DND-41 (cell line): Measurements from ENCODE around the gene ILDR2.

Experiments
- ATAC-seq: fragments of 200-7000 bp; cut with Tn5 transposase; 3 replicates; pipeline ENCODE4 v1.9.1; 2021; ENCODE audit warnings: low read depth; ENCODE audit not compliant: insufficient read depth
- DNase-seq: peaks from one replicate; pipeline ENCODE4 v3.0.0-alpha.2; 2020
- H2AFZ ChIP-seq: 2 replicates; pipeline ENCODE4 v1.6.0; 2012; ENCODE audit warnings: low read depth, low read length
- H3K27ac ChIP-seq: 2 replicates; pipeline ENCODE4 v1.5.1; 2012; ENCODE audit warnings: low read length, inconsistent platforms
- H3K27me3 ChIP-seq: fragments of 200-600 bp; sonication (generic); 2 replicates; pipeline ENCODE4 v1.6.0; 2012; ENCODE audit warnings: low read length, mild to moderate bottlenecking, inconsistent platforms; ENCODE audit not compliant: insufficient read depth, poor library complexity
- H3K36me3 ChIP-seq: 2 replicates; pipeline ENCODE4 v1.5.1; 2012; ENCODE audit warnings: low read length, inconsistent platforms; ENCODE audit not compliant: insufficient read depth
- H3K4me1 ChIP-seq: 2 replicates; pipeline ENCODE4 v1.5.1; 2012; ENCODE audit warnings: mild to moderate bottlenecking, low read length; ENCODE audit not compliant: insufficient read depth
- H3K4me2 ChIP-seq: 2 replicates; pipeline ENCODE4 v1.6.0; 2012; ENCODE audit warnings: mild to moderate bottlenecking, moderate library complexity, low read length, inconsistent platforms; ENCODE audit not compliant: insufficient read depth
- H3K4me3 ChIP-seq, 2 experiments: fragments of 200-600 bp in 1 of 2; shearing (Covaris generic) in 1 of 2; 2 replicates each; pipeline ENCODE4 v1.5.1; 2012 to 2016; ENCODE audit warnings: inconsistent platforms in 2 of 2, low read length in 2 of 2, mild to moderate bottlenecking in 2 of 2, low read depth in 1 of 2, moderate library complexity in 1 of 2
- H3K79me2 ChIP-seq: 2 replicates; pipeline ENCODE4 v1.6.0; 2012; ENCODE audit warnings: low read length, inconsistent platforms; ENCODE audit not compliant: insufficient read depth
- H3K9ac ChIP-seq: 2 replicates; pipeline ENCODE4 v1.6.0; 2012; ENCODE audit warnings: low read depth, mild to moderate bottlenecking, inconsistent platforms, low read length, moderate library complexity
- H3K9me3 ChIP-seq: 2 replicates; pipeline ENCODE4 v1.5.1; 2012; ENCODE audit warnings: low read length, moderate library complexity, mild to moderate bottlenecking, inconsistent platforms; ENCODE audit not compliant: insufficient read depth, severe bottlenecking
- H4K20me1 ChIP-seq: 2 replicates; pipeline ENCODE4 v1.6.0; 2012; ENCODE audit warnings: low read length; ENCODE audit not compliant: insufficient read depth
- EZH2 ChIP-seq: IDR thresholded peaks from 3 replicates; pipeline ENCODE4 v1.6.1; 2012; ENCODE audit warnings: borderline replicate concordance, low read depth, mild to moderate bottlenecking, moderate library complexity, low read length, inconsistent platforms; ENCODE audit not compliant: severe bottlenecking
- TF ChIP-seq, protein P1 (sequence below): IDR thresholded peaks from 2 replicates; pipeline ENCODE4 v1.5.1; 2012; ENCODE audit warnings: borderline replicate concordance, low read length, moderate library complexity, mild to moderate bottlenecking; ENCODE audit not compliant: poor library complexity, severe bottlenecking; ENCODE audit errors: extremely low read depth

ILDR2 gene

DNA sequence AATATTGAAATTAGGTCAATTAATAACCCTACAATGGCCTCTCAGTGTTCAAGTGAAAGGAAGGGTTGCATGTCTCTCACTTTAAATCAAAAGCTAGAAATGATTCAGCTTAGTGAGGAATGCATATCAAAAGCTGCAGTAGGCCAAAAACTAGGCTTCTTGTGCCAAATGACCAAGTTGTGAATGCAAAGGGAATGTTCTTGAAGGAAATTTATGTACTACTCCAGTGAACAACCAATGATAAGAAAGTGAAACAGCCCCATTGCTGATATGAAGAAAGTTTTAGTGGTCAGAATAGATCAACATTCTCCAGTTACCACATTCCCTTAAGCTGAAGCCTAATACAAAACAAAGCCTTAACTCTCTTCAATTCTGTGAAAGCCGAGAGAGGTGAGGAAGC, 23.7 kb upstream of the ILDR2 start:
- Histone ChIP-seq H3K9me3 (peaks cover 3% of the 10 kb centered on the region), H3K36me3 (no peaks in the 10 kb centered on the region), H3K4me2 (no peak overlapping the region), H3K4me3 (no peak overlapping the region), H3K79me2 (no peaks in the 10 kb centered on the region), H3K27ac (no peak overlapping the region), H2AFZ (no peak overlapping the region), H3K27me3 (no peaks in the 10 kb centered on the region), H3K4me1 (no peaks in the 10 kb centered on the region), H3K9ac (no peak overlapping the region), H4K20me1 (no peaks in the 10 kb centered on the region)
- DNase-seq: no peak
- TF ChIP-seq, protein P1, sequence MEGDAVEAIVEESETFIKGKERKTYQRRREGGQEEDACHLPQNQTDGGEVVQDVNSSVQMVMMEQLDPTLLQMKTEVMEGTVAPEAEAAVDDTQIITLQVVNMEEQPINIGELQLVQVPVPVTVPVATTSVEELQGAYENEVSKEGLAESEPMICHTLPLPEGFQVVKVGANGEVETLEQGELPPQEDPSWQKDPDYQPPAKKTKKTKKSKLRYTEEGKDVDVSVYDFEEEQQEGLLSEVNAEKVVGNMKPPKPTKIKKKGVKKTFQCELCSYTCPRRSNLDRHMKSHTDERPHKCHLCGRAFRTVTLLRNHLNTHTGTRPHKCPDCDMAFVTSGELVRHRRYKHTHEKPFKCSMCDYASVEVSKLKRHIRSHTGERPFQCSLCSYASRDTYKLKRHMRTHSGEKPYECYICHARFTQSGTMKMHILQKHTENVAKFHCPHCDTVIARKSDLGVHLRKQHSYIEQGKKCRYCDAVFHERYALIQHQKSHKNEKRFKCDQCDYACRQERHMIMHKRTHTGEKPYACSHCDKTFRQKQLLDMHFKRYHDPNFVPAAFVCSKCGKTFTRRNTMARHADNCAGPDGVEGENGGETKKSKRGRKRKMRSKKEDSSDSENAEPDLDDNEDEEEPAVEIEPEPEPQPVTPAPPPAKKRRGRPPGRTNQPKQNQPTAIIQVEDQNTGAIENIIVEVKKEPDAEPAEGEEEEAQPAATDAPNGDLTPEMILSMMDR: no peak
- TF ChIP-seq EZH2: no peak
- ATAC-seq: no peak

DNA sequence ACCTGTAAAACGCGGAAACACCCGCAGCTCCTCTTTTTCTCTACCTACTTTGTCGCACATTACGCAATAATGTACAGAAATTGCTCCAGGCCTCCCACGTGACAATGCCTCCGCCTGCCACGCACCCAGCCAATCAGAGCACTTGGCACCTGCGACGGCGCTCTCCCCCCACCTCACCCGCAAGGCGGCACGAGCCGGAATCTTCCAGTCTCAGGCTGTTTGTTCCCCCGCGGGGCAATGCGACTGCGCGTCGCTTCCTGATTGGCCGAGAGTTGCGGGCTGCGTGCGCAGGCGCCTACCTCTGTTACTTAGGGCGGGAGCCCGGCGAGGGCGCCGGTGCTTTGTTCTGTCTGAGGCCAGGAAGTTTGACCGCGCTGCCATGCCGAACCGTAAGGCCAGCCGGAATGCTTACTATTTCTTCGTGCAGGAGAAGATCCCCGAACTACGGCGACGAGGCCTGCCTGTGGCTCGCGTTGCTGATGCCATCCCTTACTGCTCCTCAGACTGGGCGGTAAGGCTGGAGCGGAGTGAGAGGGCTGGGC, 13.7 kb upstream of the ILDR2 start, which contains the start of gene MAEL:
Gene MAEL, plus strand, starts transcription at position 307 of the 542 bp plus-strand sequence. Its CDS starts 73 bp downstream, at position 380.
- H3K27me3 ChIP-seq: peaks cover 2% of the 10 kb centered on the region
- no peak within 1 kb of the TSS for H3K9ac ChIP-seq
- H3K4me1 ChIP-seq: no peaks in the 10 kb centered on the region
- no peak for ATAC-seq
- TF ChIP-seq, protein P1: no peak
- TF ChIP-seq EZH2: no peak
- H3K27ac ChIP-seq: no peak within 1 kb of the TSS
- H3K9me3 ChIP-seq: no peaks in the 10 kb centered on the region
- H3K36me3 ChIP-seq: no peaks in the 10 kb centered on the region
- H3K4me3 ChIP-seq: no peak within 1 kb of the TSS
- DNase-seq: no peak
- H4K20me1 ChIP-seq: no peaks in the 10 kb centered on the region
- no peak within 1 kb of the TSS for H2AFZ ChIP-seq
- no peaks in the 10 kb centered on the region for H3K79me2 ChIP-seq
- no peak within 1 kb of the TSS for H3K4me2 ChIP-seq

DNA sequence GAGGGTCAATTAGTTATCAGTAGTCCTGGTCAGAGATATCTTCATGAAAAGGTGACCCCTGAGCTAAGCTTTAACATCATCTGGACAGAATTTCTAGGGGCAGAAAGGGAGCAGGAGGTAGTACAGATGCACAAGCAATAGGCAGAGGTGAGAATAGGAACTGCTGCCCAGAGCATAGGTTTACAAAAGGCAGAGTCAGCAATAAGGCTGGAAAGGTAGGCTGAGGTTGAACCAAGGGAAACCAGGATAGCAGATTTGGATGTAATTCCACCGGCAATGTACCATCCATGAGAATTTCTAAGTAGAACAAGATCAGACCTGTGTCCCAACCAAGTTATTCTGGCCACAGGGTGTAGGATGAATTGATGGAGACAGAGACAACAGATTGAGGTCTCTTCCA, 6.2 kb upstream of the ILDR2 start:
- no peaks in the 10 kb centered on the region for H3K36me3 ChIP-seq
- H3K9ac ChIP-seq: no peak overlapping the region
- no peak for DNase-seq
- no peak for ATAC-seq
- no peaks in the 10 kb centered on the region for H3K9me3 ChIP-seq
- H3K79me2 ChIP-seq: no peaks in the 10 kb centered on the region
- no peak overlapping the region for H3K4me3 ChIP-seq
- TF ChIP-seq, protein P1: no peak
- TF ChIP-seq EZH2: no peak
- no peak overlapping the region for H3K27ac ChIP-seq
- H4K20me1 ChIP-seq: no peaks in the 10 kb centered on the region
- H3K4me1 ChIP-seq: peaks cover under 1% of the 10 kb centered on the region; the same call in 1 of the 2 replicates
- no peak overlapping the region for H2AFZ ChIP-seq
- no peak overlapping the region for H3K4me2 ChIP-seq
- H3K27me3 ChIP-seq: peaks cover 2% of the 10 kb centered on the region
